Activated naive CD4-positive, alpha-beta T cell treated with anti-CD3 and anti-CD28 coated beads, Interleukin-2, amount 10 ng/mL, durations not matched to agents 7 days and 5 days (primary cell): ENCODE results near the gene SARM1.

Experiments used
- CTCF ChIA-PET: fragments of 350-600 bp; sonication (Branson Sonifier 250); formaldehyde crosslinking; loops from one replicate; lab custom pipeline; 2021; ENCODE audit warnings: antibody characterized with exemption; lab: Charles Lee
- DNase-seq: peaks from one replicate; pipeline ENCODE4 v3.0.0-alpha.2; 2020
- H3K27ac Mint-ChIP-seq: one replicate; pipeline ENCODE4 v1.8.0; 2021; ENCODE audit warnings: mild to moderate bottlenecking, moderate library complexity, mixed read lengths
- H3K27me3 Mint-ChIP-seq: one replicate; pipeline ENCODE4 v1.8.0; 2021; ENCODE audit warnings: mild to moderate bottlenecking, mixed read lengths
- H3K36me3 Mint-ChIP-seq: one replicate; pipeline ENCODE4 v1.8.0; 2021; ENCODE audit warnings: mixed read lengths
- H3K4me1 Mint-ChIP-seq: one replicate; pipeline ENCODE4 v1.8.0; 2021; ENCODE audit warnings: mixed read lengths
- H3K4me3 Mint-ChIP-seq: one replicate; pipeline ENCODE4 v1.8.0; 2021; ENCODE audit warnings: mild to moderate bottlenecking, moderate library complexity, mixed read lengths
- H3K9me3 Mint-ChIP-seq: one replicate; pipeline ENCODE4 v1.8.0; 2021; ENCODE audit warnings: mixed read lengths

The SARM1 gene

DNA sequence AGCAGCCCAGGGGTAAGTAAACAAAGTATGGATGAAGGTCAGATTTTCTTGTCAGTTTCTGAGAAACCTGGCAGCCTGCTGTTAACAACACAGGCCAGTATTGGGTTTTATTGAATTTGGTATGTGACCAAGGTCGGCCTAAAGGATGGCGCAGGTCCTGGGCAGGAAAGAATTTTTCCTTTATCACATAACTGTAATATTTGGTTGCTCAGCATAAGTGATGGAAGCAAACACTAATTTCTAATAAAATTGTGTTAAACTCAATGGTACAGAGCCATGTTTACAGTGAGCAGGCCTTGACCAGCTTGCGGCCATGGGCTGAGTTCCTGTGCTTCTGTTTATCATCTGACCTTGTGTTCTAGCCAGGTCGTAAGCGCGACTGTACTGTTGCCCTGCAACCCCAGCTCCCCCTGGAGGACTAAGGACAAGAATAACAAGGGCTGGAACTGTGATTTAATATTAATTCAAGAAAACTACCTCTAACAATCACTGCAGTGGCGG lies 24.7 kb upstream of the SARM1 start:
- DNase-seq = no peak
- no peaks in the 10 kb centered on the region for H3K9me3 Mint-ChIP-seq
- H3K36me3 Mint-ChIP-seq = peaks cover 47% of the 10 kb centered on the region
- CTCF ChIA-PET = interaction anchor here (0.8 kb wide), 1 partner anchor 11 kb away, joined by 3 read pairs; the partner anchor contains the start of gene TNFAIP1
- peaks cover 2% of the 10 kb centered on the region for H3K4me1 Mint-ChIP-seq
- no peak overlapping the region for H3K4me3 Mint-ChIP-seq
- no peaks in the 10 kb centered on the region for H3K27me3 Mint-ChIP-seq
- no peak overlapping the region for H3K27ac Mint-ChIP-seq

GRCh38 chr17:28347261-28347891 lies 24.1 kb upstream of the SARM1 start:
- Mint-ChIP-seq H3K27ac (no peak overlapping the region), H3K27me3 (no peaks in the 10 kb centered on the region), H3K4me3 (no peak overlapping the region), H3K36me3 (peaks cover 46% of the 10 kb centered on the region), H3K4me1 (peaks cover 2% of the 10 kb centered on the region), H3K9me3 (no peaks in the 10 kb centered on the region)
- CTCF ChIA-PET = no interaction called here
- no peak for DNase-seq

DNA sequence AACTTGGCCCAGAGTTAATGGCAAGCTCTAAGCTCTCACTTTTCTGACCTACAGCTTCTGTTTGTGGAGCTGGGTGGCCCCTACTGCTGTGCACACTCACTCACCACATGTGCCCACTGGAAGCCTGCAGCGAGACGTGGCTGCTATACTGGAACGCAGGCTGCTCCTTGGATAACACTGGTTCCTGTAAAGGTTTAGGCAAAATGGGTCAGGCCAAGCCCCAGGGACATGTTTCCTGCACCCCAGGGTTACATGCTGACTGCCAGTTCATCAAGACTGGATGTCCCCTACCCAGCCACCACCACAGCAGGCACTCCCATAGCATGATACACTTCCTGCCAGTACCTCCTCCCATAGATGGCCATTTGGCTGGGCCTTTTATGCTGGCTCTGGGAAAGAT lies 22.5 kb upstream of the SARM1 start:
- Mint-ChIP-seq H3K4me1 (no peaks in the 10 kb centered on the region), H3K36me3 (peaks cover 49% of the 10 kb centered on the region), H3K9me3 (no peaks in the 10 kb centered on the region), H3K27me3 (no peaks in the 10 kb centered on the region), H3K27ac (no peak overlapping the region), H3K4me3 (no peak overlapping the region)
- CTCF ChIA-PET = no interaction called here
- DNase-seq = no peak

- no peak for DNase-seq
- CTCF ChIA-PET = no interaction called here
- Mint-ChIP-seq H3K36me3 (peaks cover 48% of the 10 kb centered on the region), H3K27ac (no peak overlapping the region), H3K4me1 (peaks cover 2% of the 10 kb centered on the region), H3K9me3 (no peaks in the 10 kb centered on the region), H3K4me3 (no peak overlapping the region), H3K27me3 (no peaks in the 10 kb centered on the region)
Measured at GRCh38 chr17:28350271-28350670, 21.2 kb upstream of the SARM1 start.

- H3K36me3 Mint-ChIP-seq = peaks cover 25% of the 10 kb centered on the region
Measured at GRCh38 chr17:28357061-28357900, 14.2 kb upstream of the SARM1 start, which contains the start of gene POLDIP2. POLDIP2 (minus strand) TSS chr17:28357527; CDS start chr17:28357448, 79 bp downstream.

GRCh38 chr17:28357901-28358197 lies 13.6 kb upstream of the SARM1 start:
- peaks cover 25% of the 10 kb centered on the region for H3K36me3 Mint-ChIP-seq

More at GRCh38 chr17:28357061-28357900, 14.2 kb upstream of the SARM1 start, which contains the start of gene POLDIP2:
- peak; percentile 97 for DNase-seq
- Mint-ChIP-seq H3K9me3 (no peaks in the 10 kb centered on the region), H3K4me1 (peaks cover 37% of the 10 kb centered on the region), H3K27me3 (no peaks in the 10 kb centered on the region), H3K27ac (peak within 1 kb of the TSS; percentile 91), H3K4me3 (peak within 1 kb of the TSS; percentile 93)
- CTCF ChIA-PET = interaction anchor here (0.7 to 2.8 kb wide), 4 partner anchors 10 to 59 kb away, joined by 3 to 10 read pairs (median 6); partner anchors contain the start of genes IFT20 and TNFAIP1

GRCh38 chr17:28363186-28363585 lies 8.3 kb upstream of the SARM1 start:
- Mint-ChIP-seq H3K9me3 (no peaks in the 10 kb centered on the region), H3K4me3 (no peak overlapping the region), H3K27me3 (no peaks in the 10 kb centered on the region), H3K36me3 (peaks cover 15% of the 10 kb centered on the region), H3K27ac (no peak overlapping the region), H3K4me1 (peaks cover 11% of the 10 kb centered on the region)
- DNase-seq = no peak
- CTCF ChIA-PET = no interaction called here

More at GRCh38 chr17:28357901-28358197, 13.6 kb upstream of the SARM1 start:
- Mint-ChIP-seq H3K27ac (peak overlapping the region; percentile 91), H3K4me1 (peaks cover 37% of the 10 kb centered on the region), H3K9me3 (no peaks in the 10 kb centered on the region), H3K4me3 (peak overlapping the region; percentile 93), H3K27me3 (no peaks in the 10 kb centered on the region)
- CTCF ChIA-PET = interaction anchor here (0.7 to 2.8 kb wide), 3 partner anchors 22 to 59 kb away, joined by 3 to 10 read pairs (median 9); partner anchors contain the start of genes IFT20 and TNFAIP1
- no peak for DNase-seq

DNA sequence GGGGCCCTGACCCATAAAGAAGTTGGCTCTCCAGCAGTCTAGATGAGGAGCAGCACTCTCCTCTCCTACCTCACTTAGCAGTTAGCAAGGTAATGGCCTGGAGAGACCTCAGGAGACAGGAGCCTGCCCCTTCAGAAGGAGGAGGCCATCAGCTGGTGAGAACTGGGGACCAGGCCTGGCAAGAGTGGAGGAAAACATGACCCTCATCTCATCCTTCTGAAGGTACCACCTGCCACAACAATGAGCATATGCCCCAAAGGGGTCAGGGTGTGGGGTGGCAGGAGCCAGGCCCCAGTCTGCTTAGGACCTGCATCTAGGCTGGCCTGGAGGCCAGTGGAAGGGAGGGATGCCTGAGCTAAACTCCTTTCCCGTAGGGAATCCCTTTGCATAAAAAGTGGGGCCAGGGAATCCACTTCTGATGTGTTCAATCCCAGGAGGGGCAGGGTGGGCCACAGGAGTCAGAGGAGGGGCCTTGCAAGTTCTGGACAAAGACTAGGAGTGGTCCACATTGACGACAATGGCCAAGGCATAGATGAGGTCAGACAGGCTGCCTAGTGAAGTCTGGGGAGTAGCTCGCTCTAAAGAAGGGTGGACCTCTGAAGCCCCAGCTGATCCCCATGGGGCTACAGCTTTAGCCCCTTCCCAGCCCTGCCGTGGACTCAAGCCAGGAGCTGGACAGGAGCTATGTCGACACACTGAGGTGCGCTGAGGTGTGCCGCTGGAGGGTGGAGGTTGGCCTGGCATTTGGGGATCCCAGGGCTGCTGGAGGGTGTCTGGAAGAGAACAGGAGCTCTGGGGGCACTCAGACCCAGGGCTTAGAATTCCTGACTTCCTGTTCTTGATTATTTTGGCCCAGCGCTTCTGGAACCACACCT lies 7.5 kb upstream of the SARM1 start:
- Mint-ChIP-seq H3K4me3 (no peak overlapping the region), H3K4me1 (peaks cover 3% of the 10 kb centered on the region), H3K9me3 (no peaks in the 10 kb centered on the region), H3K27ac (no peak overlapping the region), H3K36me3 (peaks cover 15% of the 10 kb centered on the region), H3K27me3 (no peaks in the 10 kb centered on the region)
- DNase-seq = no peak
- CTCF ChIA-PET = interaction anchor here (1.1 kb wide), 1 partner anchor 53 kb away, joined by 3 read pairs; no protein-coding TSS in a partner anchor

DNA sequence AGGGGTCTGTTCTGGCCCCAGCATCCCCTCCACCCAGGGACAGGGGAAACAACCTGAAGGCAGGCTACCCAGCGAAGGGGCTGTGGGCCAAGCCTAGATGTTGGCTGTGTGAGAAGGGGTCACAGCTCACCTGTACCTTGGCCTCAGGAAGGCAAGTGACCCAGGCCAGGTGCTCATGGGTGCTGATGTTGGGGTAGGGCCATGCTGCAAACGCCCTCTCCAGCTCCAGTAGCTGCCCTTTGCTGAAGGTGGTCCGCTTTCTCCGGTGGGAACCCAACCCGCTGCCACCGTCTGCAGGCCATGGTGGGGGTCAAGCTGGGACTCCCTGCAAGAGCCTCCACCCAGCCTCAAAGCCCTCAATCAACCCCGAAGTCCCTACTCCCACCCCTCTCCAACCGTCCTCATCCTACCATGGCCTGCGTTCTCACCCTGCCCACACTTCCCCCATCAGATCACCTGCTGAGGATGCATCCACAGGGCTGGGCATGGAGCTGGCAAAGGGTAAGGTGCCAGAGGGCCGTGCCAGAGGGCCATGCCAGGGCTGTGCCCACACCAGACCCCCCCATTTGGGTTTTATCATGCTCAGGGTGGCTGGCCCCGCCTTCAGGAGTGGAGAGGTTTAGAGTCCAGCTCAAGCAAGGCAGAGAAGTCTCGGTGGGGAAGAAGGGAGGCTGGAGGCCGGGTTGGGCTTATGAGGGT lies 6.7 kb upstream of the SARM1 start, which contains the start of gene SEBOX:
Gene SEBOX, minus strand, starts transcription at position 535 of the 699 bp plus-strand sequence. Its CDS starts 48 bp downstream, at position 487.
- Mint-ChIP-seq H3K36me3 (peaks cover 15% of the 10 kb centered on the region), H3K4me3 (no peak within 1 kb of the TSS), H3K27ac (no peak within 1 kb of the TSS), H3K27me3 (no peaks in the 10 kb centered on the region), H3K4me1 (no peaks in the 10 kb centered on the region), H3K9me3 (no peaks in the 10 kb centered on the region)
- no peak for DNase-seq
- CTCF ChIA-PET = interaction anchor here (1.1 kb wide), 1 partner anchor 53 kb away, joined by 3 read pairs; no protein-coding TSS in a partner anchor

DNA sequence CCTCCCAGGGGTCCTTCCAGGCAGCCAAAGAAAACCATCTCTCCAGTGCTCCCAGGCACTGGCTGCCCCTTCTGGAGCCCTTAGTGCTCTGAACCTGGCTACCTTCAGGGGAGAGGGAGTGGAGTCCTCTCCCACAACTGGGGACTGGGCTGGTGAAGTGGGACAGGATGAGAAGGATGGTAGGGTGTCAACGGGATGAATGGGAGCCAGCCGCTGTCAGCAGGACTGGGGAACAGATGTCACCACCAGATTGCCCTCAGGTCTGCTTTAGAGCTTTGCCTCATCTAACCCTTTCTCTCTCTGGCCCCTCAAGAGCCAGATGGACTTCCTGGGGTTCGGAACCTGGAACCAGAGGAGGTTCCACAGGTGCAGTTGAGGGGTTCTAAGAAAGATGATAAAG lies 6.0 kb upstream of the SARM1 start:
- no peak overlapping the region for H3K4me3 Mint-ChIP-seq
- CTCF ChIA-PET = no interaction called here
- no peak for DNase-seq
- H3K27ac Mint-ChIP-seq = no peak overlapping the region
- peaks cover 4% of the 10 kb centered on the region for H3K4me1 Mint-ChIP-seq
- H3K9me3 Mint-ChIP-seq = no peaks in the 10 kb centered on the region
- H3K27me3 Mint-ChIP-seq = no peaks in the 10 kb centered on the region
- H3K36me3 Mint-ChIP-seq = peaks cover 11% of the 10 kb centered on the region

- CTCF ChIA-PET = interaction anchor here (0.9 to 1.3 kb wide), 2 partner anchors 10 to 11 kb away, joined by 3 read pairs; no protein-coding TSS in a partner anchor
- H3K27ac Mint-ChIP-seq = no peak overlapping the region
- H3K9me3 Mint-ChIP-seq = no peaks in the 10 kb centered on the region
- no peak overlapping the region for H3K4me3 Mint-ChIP-seq
- H3K27me3 Mint-ChIP-seq = no peaks in the 10 kb centered on the region
- DNase-seq = no peak
- H3K36me3 Mint-ChIP-seq = peaks cover 4% of the 10 kb centered on the region
- peaks cover 10% of the 10 kb centered on the region for H3K4me1 Mint-ChIP-seq
Measured at GRCh38 chr17:28366605-28367004, 4.9 kb upstream of the SARM1 start.

DNA sequence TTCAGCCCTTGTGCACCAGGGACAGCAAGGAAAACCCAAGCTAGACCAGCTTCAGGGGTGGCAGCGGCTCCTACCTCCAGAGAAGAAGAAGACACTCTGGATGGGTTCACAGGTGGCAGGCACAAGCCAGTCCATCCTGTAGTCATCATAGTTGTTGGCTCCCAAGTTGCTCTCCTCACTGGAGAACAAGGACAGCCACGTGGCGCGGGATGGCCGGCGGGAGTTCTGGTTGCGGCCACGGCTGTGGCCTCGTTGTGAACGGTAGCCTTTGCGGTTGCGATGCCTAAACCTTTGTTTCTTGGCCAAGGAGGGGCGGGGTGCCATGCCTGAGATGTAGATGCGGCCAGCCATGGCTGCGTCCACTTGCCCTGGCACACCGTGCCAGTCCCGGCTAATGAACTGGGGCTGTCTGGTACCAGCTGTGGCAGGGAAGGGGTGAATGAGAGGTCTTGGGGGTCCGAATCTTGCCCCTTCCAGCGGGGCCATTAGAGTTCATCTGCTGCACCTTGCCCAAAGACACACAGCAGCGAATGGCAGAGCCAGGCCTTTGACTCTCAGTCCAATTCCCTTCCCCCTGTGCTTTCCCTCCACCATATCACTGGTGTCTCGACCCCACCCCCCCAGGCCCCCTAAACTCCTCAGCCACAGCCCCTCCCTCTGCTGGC lies 3.7 kb upstream of the SARM1 start:
- no peak overlapping the region for H3K4me3 Mint-ChIP-seq
- H3K9me3 Mint-ChIP-seq = no peaks in the 10 kb centered on the region
- no peak overlapping the region for H3K27ac Mint-ChIP-seq
- no peak for DNase-seq
- H3K36me3 Mint-ChIP-seq = peaks cover 4% of the 10 kb centered on the region
- H3K27me3 Mint-ChIP-seq = peaks cover under 1% of the 10 kb centered on the region
- peaks cover 19% of the 10 kb centered on the region for H3K4me1 Mint-ChIP-seq
- CTCF ChIA-PET = interaction anchor here (1.3 kb wide), 1 partner anchor 12 kb away, joined by 3 read pairs; no protein-coding TSS in a partner anchor
